ENCODE data around the gene CSNK2A1. TPM values are rescaled to one million over a fixed set of nuclear protein-coding genes. Genes with fewer than 3 reads are reported as not detected.

The CSNK2A1 gene
- total RNA-seq, result 10 to 100 TPM; 40.5 to 52.7 TPM

GRCh38 chr20:543369-544152 lies at the start of gene CSNK2A1:
TSS of gene CSNK2A1 (minus strand) at chr20:543790. CDS start at chr20:508551, 35,239 bp downstream.
- H3K4me1 ChIP-seq, result peaks cover 42% of the 10 kb centered on the region
- peak within 1 kb of the TSS; percentile 83 to 92 (median 88) for H3K27ac ChIP-seq
- intact Hi-C loops (cut with DNase I), result no loop called here
- ATAC-seq (peak; percentile 98), DNase-seq (peak; percentile 94 to 96 (median 96))
- no peaks in the 10 kb centered on the region for H3K27me3 ChIP-seq
- TF ChIP-seq POLR2A (IDR thresholded peaks at IDR 0.05), result peak; percentile 69 to 89 (median 89)
- TF ChIP-seq, protein P1, sequence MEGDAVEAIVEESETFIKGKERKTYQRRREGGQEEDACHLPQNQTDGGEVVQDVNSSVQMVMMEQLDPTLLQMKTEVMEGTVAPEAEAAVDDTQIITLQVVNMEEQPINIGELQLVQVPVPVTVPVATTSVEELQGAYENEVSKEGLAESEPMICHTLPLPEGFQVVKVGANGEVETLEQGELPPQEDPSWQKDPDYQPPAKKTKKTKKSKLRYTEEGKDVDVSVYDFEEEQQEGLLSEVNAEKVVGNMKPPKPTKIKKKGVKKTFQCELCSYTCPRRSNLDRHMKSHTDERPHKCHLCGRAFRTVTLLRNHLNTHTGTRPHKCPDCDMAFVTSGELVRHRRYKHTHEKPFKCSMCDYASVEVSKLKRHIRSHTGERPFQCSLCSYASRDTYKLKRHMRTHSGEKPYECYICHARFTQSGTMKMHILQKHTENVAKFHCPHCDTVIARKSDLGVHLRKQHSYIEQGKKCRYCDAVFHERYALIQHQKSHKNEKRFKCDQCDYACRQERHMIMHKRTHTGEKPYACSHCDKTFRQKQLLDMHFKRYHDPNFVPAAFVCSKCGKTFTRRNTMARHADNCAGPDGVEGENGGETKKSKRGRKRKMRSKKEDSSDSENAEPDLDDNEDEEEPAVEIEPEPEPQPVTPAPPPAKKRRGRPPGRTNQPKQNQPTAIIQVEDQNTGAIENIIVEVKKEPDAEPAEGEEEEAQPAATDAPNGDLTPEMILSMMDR (IDR thresholded peaks at IDR 0.05), result no peak
- WGBS, 2 donors, result 0% methylated on average over 7 to 40 of the region's 44 CpGs
- H3K9me3 ChIP-seq, result no peaks in the 10 kb centered on the region
- H3K36me3 ChIP-seq (replicated peaks in 1 of 2; ENCODE audit: insufficient read depth in 1 of 2, low read depth in 2 of 2), result no peaks in the 10 kb centered on the region
- peak within 1 kb of the TSS; percentile 88 to 99 for H3K4me3 ChIP-seq

GRCh38 chr20:592506-592905 lies 48.9 kb upstream of the CSNK2A1 start:
- no peak overlapping the region for H3K27ac ChIP-seq
- no peaks in the 10 kb centered on the region for H3K36me3 ChIP-seq (replicated peaks in 1 of 2; ENCODE audit: insufficient read depth in 1 of 2, low read depth in 2 of 2)
- H3K9me3 ChIP-seq, result no peaks in the 10 kb centered on the region
- no peak for DNase-seq
- TF ChIP-seq, protein P1 (IDR thresholded peaks at IDR 0.05), result no peak
- no peak for TF ChIP-seq POLR2A (IDR thresholded peaks at IDR 0.05)
- H3K27me3 ChIP-seq, result no peaks in the 10 kb centered on the region
- 73 to 80% methylated on average over 7 of the region's 7 CpGs for WGBS, 2 donors
- no peaks in the 10 kb centered on the region for H3K4me1 ChIP-seq
- no peak overlapping the region for H3K4me3 ChIP-seq
- no peak for ATAC-seq
- intact Hi-C loops (cut with DNase I), result no loop called here

DNA sequence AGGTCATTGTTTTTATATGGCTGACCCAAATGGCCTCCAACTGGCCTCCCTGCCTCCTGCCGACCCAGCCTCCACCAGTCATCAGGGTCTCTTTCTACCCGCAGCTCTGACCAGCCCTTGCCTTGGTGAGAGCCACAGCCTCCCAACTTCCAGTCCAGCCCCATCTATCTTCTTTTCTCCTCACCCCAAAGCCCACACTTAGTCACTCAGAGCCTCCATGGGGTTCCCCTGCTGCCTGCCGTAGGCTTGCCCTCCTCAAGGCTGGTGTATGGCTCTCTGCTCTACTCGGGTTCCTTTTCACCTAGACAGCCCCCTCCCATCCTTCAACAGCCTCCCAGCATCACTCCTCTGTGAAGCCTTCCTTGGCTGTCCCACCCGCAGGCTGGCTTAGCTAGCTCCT lies 48.4 kb upstream of the CSNK2A1 start:
- intact Hi-C loops (cut with DNase I), result no loop called here
- no peaks in the 10 kb centered on the region for H3K4me1 ChIP-seq
- no peak overlapping the region for H3K4me3 ChIP-seq
- no peaks in the 10 kb centered on the region for H3K36me3 ChIP-seq (replicated peaks in 1 of 2; ENCODE audit: insufficient read depth in 1 of 2, low read depth in 2 of 2)
- H3K27ac ChIP-seq, result no peak overlapping the region
- DNase-seq (no peak), ATAC-seq (no peak)
- TF ChIP-seq, protein P1 (IDR thresholded peaks at IDR 0.05), result no peak
- TF ChIP-seq POLR2A (IDR thresholded peaks at IDR 0.05), result no peak
- H3K27me3 ChIP-seq, result no peaks in the 10 kb centered on the region
- no peaks in the 10 kb centered on the region for H3K9me3 ChIP-seq
- 63 to 69% methylated on average over 5 of the region's 5 CpGs for WGBS, 2 donors

GRCh38 chr20:588932-589672 lies 45.5 kb upstream of the CSNK2A1 start:
- no peaks in the 10 kb centered on the region for H3K4me1 ChIP-seq
- intact Hi-C loops (cut with DNase I), result no loop called here
- WGBS, 2 donors, result 75 to 84% methylated on average over 8 to 10 of the region's 10 CpGs
- DNase-seq (no peak), ATAC-seq (no peak)
- H3K27ac ChIP-seq, result no peak overlapping the region
- H3K9me3 ChIP-seq, result no peaks in the 10 kb centered on the region
- no peaks in the 10 kb centered on the region for H3K27me3 ChIP-seq
- H3K36me3 ChIP-seq (replicated peaks in 1 of 2; ENCODE audit: insufficient read depth in 1 of 2, low read depth in 2 of 2), result no peaks in the 10 kb centered on the region
- TF ChIP-seq, protein P1 (IDR thresholded peaks at IDR 0.05), result no peak
- no peak for TF ChIP-seq POLR2A (IDR thresholded peaks at IDR 0.05)
- no peak overlapping the region for H3K4me3 ChIP-seq

All from body of pancreas (tissue), 4 donors.